Spleen (tissue), 11 donors: Measurements from ENCODE around the gene LRCH3. TPM values are rescaled to one million over a fixed set of nuclear protein-coding genes. Genes with fewer than 3 reads are reported as not detected.

Experiments used
- DNase-seq: peaks from one replicate; pipeline ENCODE4 v3.0.0-alpha.2; 2020
- H3K27ac ChIP-seq, 8 donors: fragments of 200-600 bp; sonication (generic) in 7 of 8; 1 replicate in 4 of 8; 2 replicates in 4 of 8; pipeline versions ENCODE4 v1.5.0 to v1.8.0; 2016 to 2021; ENCODE audit warnings: inconsistent platforms in 4 of 8, mild to moderate bottlenecking in 4 of 8, moderate library complexity in 1 of 8
- H3K27me3 ChIP-seq, 7 donors: fragments of 200-600 bp; sonication (generic) in 6 of 7; replicated peaks in 1 of 7; 1 replicate in 4 of 7; 2 replicates in 3 of 7; pipeline versions ENCODE4 v1.5.0 to v1.8.0; 2016 to 2021; ENCODE audit warnings: inconsistent platforms in 3 of 7, mild to moderate bottlenecking in 1 of 7
- H3K36me3 ChIP-seq, 6 donors: fragments of 200-600 bp; sonication (generic) in 5 of 6; 1 replicate in 4 of 6; 2 replicates in 2 of 6; pipeline versions ENCODE4 v1.5.0 to v1.8.0; 2016 to 2021; ENCODE audit warnings: inconsistent platforms in 2 of 6
- H3K4me1 ChIP-seq, 6 donors: fragments of 200-600 bp; sonication (generic) in 5 of 6; 1 replicate in 3 of 6; 2 replicates in 3 of 6; pipeline versions ENCODE4 v1.5.0 to v1.8.0; 2016 to 2021; ENCODE audit warnings: inconsistent platforms in 3 of 6
- H3K4me3 ChIP-seq, 8 donors: fragments of 200-600 bp; sonication (generic) in 7 of 8; 1 replicate in 4 of 8; 2 replicates in 4 of 8; pipeline versions ENCODE4 v1.5.0 to v1.8.0; 2016 to 2021; ENCODE audit warnings: inconsistent platforms in 4 of 8, mild to moderate bottlenecking in 4 of 8, moderate library complexity in 2 of 8
- H3K9me3 ChIP-seq, 8 donors: fragments of 200-600 bp; sonication (generic) in 7 of 8; 1 replicate in 4 of 8; 2 replicates in 4 of 8; pipeline versions ENCODE4 v1.5.0 to v1.8.0; 2016 to 2021; ENCODE audit warnings: inconsistent platforms in 4 of 8
- CTCF ChIP-seq, 11 experiments: fragments of 200-600 bp in 7 of 11; fragments of 450-650 bp in 4 of 11; sonication (generic) in 4 of 11; IDR thresholded peaks in 8 of 11; conservative IDR thresholded peaks in 3 of 11; 1 replicate in 7 of 11; 2 replicates in 4 of 11; pipeline versions ENCODE4 v1.4.0 to v1.8.0; 2016 to 2021; ENCODE audit warnings: antibody characterized with exemption in 11 of 11, inconsistent platforms in 4 of 11, mild to moderate bottlenecking in 1 of 11
- POLR2A ChIP-seq, 3 donors: fragments of 450-650 bp; IDR thresholded peaks; one replicate each; pipeline ENCODE4 v1.5.1; 2017; ENCODE audit warnings: antibody characterized with exemption in 3 of 3, mild to moderate bottlenecking in 1 of 3
- POLR2AphosphoS5 ChIP-seq, 3 donors: sonication (generic); formaldehyde crosslinking; IDR thresholded peaks; one replicate each; pipeline ENCODE4 v1.5.1; 2017; ENCODE audit warnings: antibody characterized with exemption in 3 of 3
- WGBS, 5 donors: extraction: QIAGEN DNeasy Blood & Tissue Kit in 3 of 5; methylation state at CpG; one replicate each; pipeline versions ENCODE4 v1.1.5 to v1.1.7; 2013 to 2018; 5-methylcytosine and 5-hydroxymethylcytosine counted together
- intact Hi-C: fragments of 100-400 bp; cut with DNase I; formaldehyde crosslinking; loops from one replicate; pipeline ENCODE4 v1.15.0; 2023; ENCODE audit warnings: low total_unique reads
- polyA plus RNA-seq, 3 donors: library from polyadenylated mRNA; stranded (reverse); fragments of 200-250 nt; gene quantifications; one replicate each; pipeline ENCODE4 v1.2.1, GENCODE V29; 2013
- total RNA-seq, 7 donors: library from RNA; depleted of rRNA in 3 of 7; stranded (reverse); fragments of >200 nt in 3 of 7; fragmentation: NEBNext Ultra II Directional in 4 of 7; extraction: Animal tissue kit (Norgen Biotek cat#: 25700) in 4 of 7; gene quantifications; one replicate each; pipeline versions ENCODE4 v1.1.0 to v1.2.1, GENCODE V29; 2016 to 2021
- donor health status: healthy with polysubstance abuse.
- donor health status: DM: no; HTN: no; CAD: no; lungs with moderate emphysema.
- donor health status: DM: no; HTN: no; CAD: no.
- donor health status: Bipolar disorder and iron deficiency.
- donor health status: healthy.
- donor health status: DM: no; HTN: no; CAD: no.
- donor health status: DM: yes; HTN: yes; CAD: no.

Gene LRCH3
- total and polyA plus RNA-seq, 10 donors, result 7.7 to 86.2 (median 67.0) TPM

GRCh38 chr3:197889204-197889930 lies 98.3 kb downstream of the LRCH3 start:
- TF ChIP-seq POLR2A (IDR thresholded peaks at IDR 0.05) (no peak), CTCF (IDR thresholded peaks at IDR 0.05 in 8 of 11, conservative IDR thresholded peaks at IDR 0.05 in 3 of 11) (no peak), POLR2AphosphoS5 (IDR thresholded peaks at IDR 0.05) (no peak)
- whole genome bisulfite sequencing, 5 donors, result 87 to 96% (median 93%) methylated on average over 9 of the region's 9 CpGs

DNA sequence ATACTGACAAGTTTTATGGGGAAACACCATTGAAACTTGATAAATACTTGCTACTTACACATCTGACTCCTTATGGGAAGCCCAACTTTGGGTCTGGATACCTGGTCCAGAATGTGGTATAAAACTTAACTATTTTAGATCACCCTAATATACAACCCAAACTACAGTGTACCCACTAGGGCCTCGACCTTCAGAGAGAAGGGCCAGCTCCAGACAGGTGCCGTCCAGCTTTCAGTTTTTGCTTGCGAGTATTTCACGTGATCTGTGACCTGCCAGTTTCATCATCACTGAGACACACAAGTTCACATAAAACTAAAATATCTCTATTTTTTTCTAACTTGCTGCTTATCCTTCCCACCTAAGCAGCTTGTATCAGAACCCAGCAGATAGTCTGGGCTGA lies 99.6 kb downstream of the LRCH3 start:
- WGBS, 5 donors, result 89 to 96% (median 92%) methylated on average over 4 of the region's 4 CpGs
- Histone ChIP-seq H3K4me3 (no peak overlapping the region), H3K36me3 (peaks cover 0 to 57% (median 8%) of the 10 kb centered on the region in 6 donors), H3K4me1 (no peaks in the 10 kb centered on the region), H3K9me3 (no peaks in the 10 kb centered on the region), H3K27ac (no peak overlapping the region), H3K27me3 (no peaks in the 10 kb centered on the region)
- intact Hi-C loops, result no loop called here
- DNase-seq, result no peak
- TF ChIP-seq CTCF (IDR thresholded peaks at IDR 0.05 in 8 of 11, conservative IDR thresholded peaks at IDR 0.05 in 3 of 11) (no peak), POLR2A (IDR thresholded peaks at IDR 0.05) (no peak), POLR2AphosphoS5 (IDR thresholded peaks at IDR 0.05) (no peak)

More at GRCh38 chr3:197889204-197889930, 98.3 kb downstream of the LRCH3 start:
- DNase-seq, result no peak
- Histone ChIP-seq H3K9me3 (no peaks in the 10 kb centered on the region), H3K27me3 (no peaks in the 10 kb centered on the region), H3K27ac (no peak overlapping the region), H3K4me1 (no peaks in the 10 kb centered on the region), H3K4me3 (no peak overlapping the region), H3K36me3 (peaks cover 0 to 70% (median 21%) of the 10 kb centered on the region in 6 donors)
- intact Hi-C loops, result no loop called here

GRCh38 chr3:197892162-197892561 lies 101.1 kb downstream of the LRCH3 start:
- Histone ChIP-seq H3K9me3 (no peaks in the 10 kb centered on the region), H3K27me3 (no peaks in the 10 kb centered on the region), H3K4me3 (no peak overlapping the region), H3K36me3 (peaks cover 0 to 47% (median 7%) of the 10 kb centered on the region in 6 donors), H3K4me1 (no peaks in the 10 kb centered on the region), H3K27ac (no peak overlapping the region)
- no peak for DNase-seq
- 88 to 97% (median 94%) methylated on average over 5 of the region's 5 CpGs for WGBS, 5 donors
- TF ChIP-seq CTCF (IDR thresholded peaks at IDR 0.05 in 8 of 11, conservative IDR thresholded peaks at IDR 0.05 in 3 of 11) (no peak), POLR2AphosphoS5 (IDR thresholded peaks at IDR 0.05) (no peak)
- intact Hi-C loops, result no loop called here

- H3K27me3 ChIP-seq, result no peaks in the 10 kb centered on the region
- H3K36me3 ChIP-seq, result peaks cover 0 to 8% (median 0%) of the 10 kb centered on the region in 6 donors
- no peak for DNase-seq
- H3K4me3 ChIP-seq, result no peak overlapping the region
- 81 to 95% (median 91%) methylated on average over 3 of the region's 3 CpGs for WGBS, 5 donors
- TF ChIP-seq POLR2A (IDR thresholded peaks at IDR 0.05) (no peak), POLR2AphosphoS5 (IDR thresholded peaks at IDR 0.05) (no peak), CTCF (IDR thresholded peaks at IDR 0.05 in 8 of 11, conservative IDR thresholded peaks at IDR 0.05 in 3 of 11) (no peak)
- no peaks in the 10 kb centered on the region for H3K4me1 ChIP-seq
- H3K27ac ChIP-seq, result no peak overlapping the region
- intact Hi-C loops, result no loop called here
- no peaks in the 10 kb centered on the region for H3K9me3 ChIP-seq
Measured at GRCh38 chr3:197896421-197896820, 105.4 kb downstream of the LRCH3 start.
